ENCODE measurements around the gene SLC39A7. TPM values are rescaled to one million over a fixed set of nuclear protein-coding genes. Genes with fewer than 3 reads are reported as not detected.

The SLC39A7 gene
- total and polyA plus RNA-seq, 12 donors = 25.8 to 178 (median 53.1) TPM

DNA sequence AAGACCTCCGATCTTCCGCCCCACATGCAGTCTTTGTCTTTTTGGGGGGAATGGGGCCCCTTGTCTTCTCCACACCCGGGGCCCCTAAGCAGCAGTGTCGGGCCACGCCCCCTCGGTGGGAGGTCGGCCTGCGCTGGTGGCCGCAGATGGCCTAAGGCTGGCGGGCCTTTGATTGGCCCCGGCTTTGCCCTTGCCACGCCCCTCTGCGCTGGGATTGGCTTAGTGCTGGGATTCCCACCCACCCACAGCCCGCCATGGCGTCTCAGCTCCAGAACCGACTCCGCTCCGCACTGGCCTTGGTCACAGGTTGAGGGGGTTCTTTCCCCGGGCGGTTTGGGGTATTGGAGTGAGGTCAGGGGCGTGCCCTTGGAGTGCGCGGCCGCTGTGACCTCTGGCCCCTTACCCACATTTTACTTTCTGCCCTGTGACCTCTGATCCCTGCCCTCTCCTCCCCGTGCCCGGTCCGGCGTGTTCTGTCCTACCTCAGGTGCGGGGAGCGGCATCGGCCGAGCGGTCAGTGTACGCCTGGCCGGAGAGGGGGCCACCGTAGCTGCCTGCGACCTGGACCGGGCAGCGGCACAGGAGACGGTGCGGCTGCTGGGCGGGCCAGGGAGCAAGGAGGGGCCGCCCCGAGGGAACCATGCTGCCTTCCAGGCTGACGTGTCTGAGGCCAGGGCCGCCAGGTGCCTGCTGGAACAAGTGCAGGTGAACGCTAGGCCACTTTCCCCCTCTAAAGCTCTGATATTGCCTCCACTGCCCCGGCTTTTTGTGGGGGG lies 3.9 kb downstream of the SLC39A7 start, which contains the start of gene HSD17B8:
Gene HSD17B8 (plus strand): TSS at position 241 of the 776 bp plus-strand sequence. CDS start 14 bp downstream, at position 255.
- Histone ChIP-seq H3K36me3 (peaks cover 0 to 31% (median 21%) of the 10 kb centered on the region in 9 donors), H3K4me3 (peak within 1 kb of the TSS; percentile 40 to 83 (median 72)), H3K4me1 (peaks cover 21 to 62% (median 45%) of the 10 kb centered on the region in 9 donors), H3K27ac (peak within 1 kb of the TSS in 9 of 10 donors; percentile 61 to 85 (median 75)), H3K9me3 (no peaks in the 10 kb centered on the region), H3K27me3 (no peaks in the 10 kb centered on the region)
- 1 to 2% methylated on average over 48 of the region's 48 CpGs for WGBS, 2 donors
- TF ChIP-seq, protein P1, sequence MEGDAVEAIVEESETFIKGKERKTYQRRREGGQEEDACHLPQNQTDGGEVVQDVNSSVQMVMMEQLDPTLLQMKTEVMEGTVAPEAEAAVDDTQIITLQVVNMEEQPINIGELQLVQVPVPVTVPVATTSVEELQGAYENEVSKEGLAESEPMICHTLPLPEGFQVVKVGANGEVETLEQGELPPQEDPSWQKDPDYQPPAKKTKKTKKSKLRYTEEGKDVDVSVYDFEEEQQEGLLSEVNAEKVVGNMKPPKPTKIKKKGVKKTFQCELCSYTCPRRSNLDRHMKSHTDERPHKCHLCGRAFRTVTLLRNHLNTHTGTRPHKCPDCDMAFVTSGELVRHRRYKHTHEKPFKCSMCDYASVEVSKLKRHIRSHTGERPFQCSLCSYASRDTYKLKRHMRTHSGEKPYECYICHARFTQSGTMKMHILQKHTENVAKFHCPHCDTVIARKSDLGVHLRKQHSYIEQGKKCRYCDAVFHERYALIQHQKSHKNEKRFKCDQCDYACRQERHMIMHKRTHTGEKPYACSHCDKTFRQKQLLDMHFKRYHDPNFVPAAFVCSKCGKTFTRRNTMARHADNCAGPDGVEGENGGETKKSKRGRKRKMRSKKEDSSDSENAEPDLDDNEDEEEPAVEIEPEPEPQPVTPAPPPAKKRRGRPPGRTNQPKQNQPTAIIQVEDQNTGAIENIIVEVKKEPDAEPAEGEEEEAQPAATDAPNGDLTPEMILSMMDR (IDR thresholded peaks at IDR 0.05) = no peak
- ATAC-seq = peak; percentile 71 to 80 (median 76)
- intact Hi-C loops (cut with DNase I) = loop anchor here in 3 of 10 donors (5.0 to 10.0 kb wide), 3 partner anchors 43 to 1030 kb away; partner anchors contain the start of genes AGPAT1 (in 1 of the 3) and RNF5 (in 1 of the 3)
- peak; percentile 96 for DNase-seq

DNA sequence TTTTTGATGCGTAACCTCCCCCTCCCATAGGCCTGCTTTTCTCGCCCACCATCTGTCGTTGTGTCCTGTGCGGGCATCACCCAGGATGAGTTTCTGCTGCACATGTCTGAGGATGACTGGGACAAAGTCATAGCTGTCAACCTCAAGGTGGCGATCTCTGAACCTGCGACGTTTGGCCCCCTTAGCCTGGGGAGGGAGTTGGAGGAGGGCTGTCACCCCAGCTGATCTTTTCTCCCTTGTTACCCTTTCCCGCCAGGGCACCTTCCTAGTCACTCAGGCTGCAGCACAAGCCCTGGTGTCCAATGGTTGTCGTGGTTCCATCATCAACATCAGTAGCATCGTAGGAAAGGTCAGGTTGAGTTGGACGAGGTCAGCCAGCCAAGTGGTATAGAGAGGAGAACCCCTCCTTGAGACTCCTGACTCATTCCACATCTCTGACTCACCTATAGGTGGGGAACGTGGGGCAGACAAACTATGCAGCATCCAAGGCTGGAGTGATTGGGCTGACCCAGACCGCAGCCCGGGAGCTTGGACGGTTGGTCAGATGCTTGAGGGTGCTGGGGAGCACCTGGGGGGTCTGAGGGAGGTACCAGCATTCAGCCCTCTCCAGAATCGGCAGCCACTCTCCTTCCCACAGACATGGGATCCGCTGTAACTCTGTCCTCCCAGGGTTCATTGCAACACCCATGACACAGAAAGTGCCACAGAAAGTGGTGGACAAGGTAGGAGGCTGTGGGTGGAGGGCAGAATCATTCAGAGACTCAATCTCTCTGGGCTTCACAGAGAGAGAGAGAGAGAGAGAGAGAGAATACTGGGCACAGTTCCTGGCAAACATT lies 4.7 kb downstream of the SLC39A7 start:
- intact Hi-C loops (cut with DNase I) = loop anchor here in 2 of 10 donors (10.0 kb wide), 2 partner anchors 489 to 1031 kb away; partner anchors contain the start of genes AGPAT1 (in 1 of the 2) and RNF5 (in 1 of the 2)
- 56 to 58% methylated on average over 17 of the region's 17 CpGs for WGBS, 2 donors
- H3K27me3 ChIP-seq = no peaks in the 10 kb centered on the region
- H3K36me3 ChIP-seq = peaks cover 0 to 39% (median 29%) of the 10 kb centered on the region in 9 donors
- no peaks in the 10 kb centered on the region for H3K9me3 ChIP-seq
- ATAC-seq (no peak), DNase-seq (no peak)
- peaks cover 21 to 60% (median 45%) of the 10 kb centered on the region in 9 donors for H3K4me1 ChIP-seq
- TF ChIP-seq, protein P1 (IDR thresholded peaks at IDR 0.05) = no peak
- peak overlapping the region in 6 of 10 donors; percentile 61 to 85 (median 72) for H3K27ac ChIP-seq
- peak overlapping the region in 9 of 10 donors; percentile 45 to 83 (median 74) for H3K4me3 ChIP-seq

DNA sequence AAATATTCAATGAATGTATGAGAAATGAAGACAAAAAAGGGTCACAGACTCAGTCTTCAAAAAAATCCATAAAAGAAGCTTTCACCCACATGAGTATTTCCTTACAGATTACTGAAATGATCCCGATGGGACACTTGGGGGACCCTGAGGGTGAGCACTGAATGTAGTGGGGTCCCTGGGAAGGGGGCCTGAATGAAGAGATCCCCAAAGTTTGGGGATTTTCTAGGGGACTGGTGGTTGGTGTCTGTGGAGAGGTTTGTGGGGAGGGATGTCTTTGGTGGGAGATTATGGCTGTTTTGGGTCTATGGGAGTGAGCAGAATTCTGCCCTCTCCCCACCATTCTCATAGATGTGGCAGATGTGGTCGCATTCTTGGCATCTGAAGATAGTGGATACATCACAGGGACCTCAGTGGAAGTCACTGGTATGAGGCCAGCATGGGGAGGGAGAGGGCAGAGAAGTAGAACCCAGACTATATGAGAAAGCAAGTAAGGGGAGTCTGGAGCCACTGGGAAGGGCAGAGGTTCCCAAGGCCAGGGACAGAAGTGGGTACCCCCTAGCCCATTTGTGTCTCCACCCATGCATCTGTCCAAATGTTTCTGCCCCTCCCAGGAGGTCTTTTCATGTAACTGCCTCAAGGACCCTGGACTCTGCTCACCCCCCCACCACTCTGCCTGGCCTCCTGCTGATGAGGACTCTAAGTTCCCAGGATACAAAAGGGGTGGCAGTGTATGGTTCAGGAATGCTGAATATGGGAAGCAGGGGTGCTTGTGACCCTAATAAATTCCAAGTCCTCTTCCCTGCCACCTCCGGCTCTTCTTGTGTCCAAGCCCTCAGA lies 5.6 kb downstream of the SLC39A7 start:
- no peak for DNase-seq
- TF ChIP-seq, protein P1 (IDR thresholded peaks at IDR 0.05) = no peak
- peaks cover 0 to 47% (median 29%) of the 10 kb centered on the region in 9 donors for H3K36me3 ChIP-seq
- H3K27me3 ChIP-seq = no peaks in the 10 kb centered on the region
- ATAC-seq = no peak
- H3K4me3 ChIP-seq = no peak overlapping the region
- intact Hi-C loops (cut with DNase I) = loop anchor here in 2 of 10 donors (10.0 kb wide), 2 partner anchors 489 to 1031 kb away; partner anchors contain the start of genes AGPAT1 (in 1 of the 2) and RNF5 (in 1 of the 2)
- H3K9me3 ChIP-seq = no peaks in the 10 kb centered on the region
- H3K27ac ChIP-seq = no peak overlapping the region
- 79 to 80% methylated on average over 3 of the region's 3 CpGs for WGBS, 2 donors
- H3K4me1 ChIP-seq = peaks cover 20 to 60% (median 45%) of the 10 kb centered on the region in 9 donors

All from heart right ventricle (tissue), 16 donors.